ENCODE data around the gene SIM1.

Gene SIM1

GRCh38 chr6:100490065-100490464 is 25.3 kb upstream of the SIM1 start:
- Histone ChIP-seq H3K36me3 (ENCODE audit: control insufficient read depth, insufficient read depth, low read length) (no peaks in the 10 kb centered on the region), H3K27me3 (replicated peaks; ENCODE audit: control insufficient read depth, insufficient read depth, low read length, poor library complexity, severe bottlenecking) (no peaks in the 10 kb centered on the region), H3K9me3 (ENCODE audit: control insufficient read depth, low read length) (no peaks in the 10 kb centered on the region), H3K27ac (ENCODE audit: insufficient read depth, low read length, poor library complexity, severe bottlenecking) (no peak overlapping the region), H3K4me3 (ENCODE audit: insufficient read depth, low read depth, low read length, poor library complexity, severe bottlenecking) (no peak overlapping the region), H3K4me1 (ENCODE audit: control insufficient read depth, insufficient read depth, low read length, poor library complexity, severe bottlenecking) (no peaks in the 10 kb centered on the region)
- no peak for DNase-seq

DNA sequence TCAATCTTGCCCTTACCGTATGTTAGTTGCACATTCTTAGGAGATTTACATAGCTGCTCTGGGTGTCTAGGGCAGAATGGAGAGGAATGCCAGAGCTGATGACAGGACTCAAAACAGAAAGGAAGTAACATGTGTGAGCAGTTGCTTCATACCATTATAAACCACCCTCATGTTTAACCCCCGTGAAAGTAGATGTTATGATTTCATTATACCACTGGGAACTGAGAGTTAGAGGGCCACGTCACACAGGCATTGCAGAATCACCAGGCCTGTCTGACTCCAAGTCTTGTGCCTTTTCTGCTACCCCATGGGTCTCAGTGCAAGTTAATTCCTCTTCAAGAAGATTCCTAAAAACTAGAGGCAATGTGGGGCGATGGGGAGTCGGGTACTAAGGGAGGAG is 23.5 kb upstream of the SIM1 start:
- no peak for DNase-seq
- H3K36me3 ChIP-seq (ENCODE audit: control insufficient read depth, insufficient read depth, low read length): no peaks in the 10 kb centered on the region
- no peaks in the 10 kb centered on the region for H3K4me1 ChIP-seq (ENCODE audit: control insufficient read depth, insufficient read depth, low read length, poor library complexity, severe bottlenecking)
- H3K4me3 ChIP-seq (ENCODE audit: insufficient read depth, low read depth, low read length, poor library complexity, severe bottlenecking): no peak overlapping the region
- H3K27ac ChIP-seq (ENCODE audit: insufficient read depth, low read length, poor library complexity, severe bottlenecking): no peak overlapping the region
- no peaks in the 10 kb centered on the region for H3K27me3 ChIP-seq (replicated peaks; ENCODE audit: control insufficient read depth, insufficient read depth, low read length, poor library complexity, severe bottlenecking)
- H3K9me3 ChIP-seq (ENCODE audit: control insufficient read depth, low read length): no peaks in the 10 kb centered on the region

GRCh38 chr6:100487638-100488037 is 22.9 kb upstream of the SIM1 start:
- Histone ChIP-seq H3K27me3 (replicated peaks; ENCODE audit: control insufficient read depth, insufficient read depth, low read length, poor library complexity, severe bottlenecking) (no peaks in the 10 kb centered on the region), H3K9me3 (ENCODE audit: control insufficient read depth, low read length) (no peaks in the 10 kb centered on the region), H3K4me3 (ENCODE audit: insufficient read depth, low read depth, low read length, poor library complexity, severe bottlenecking) (no peak overlapping the region), H3K36me3 (ENCODE audit: control insufficient read depth, insufficient read depth, low read length) (no peaks in the 10 kb centered on the region), H3K4me1 (ENCODE audit: control insufficient read depth, insufficient read depth, low read length, poor library complexity, severe bottlenecking) (no peaks in the 10 kb centered on the region), H3K27ac (ENCODE audit: insufficient read depth, low read length, poor library complexity, severe bottlenecking) (no peak overlapping the region)
- no peak for DNase-seq

- Histone ChIP-seq H3K4me3 (ENCODE audit: insufficient read depth, low read depth, low read length, poor library complexity, severe bottlenecking) (no peak overlapping the region), H3K4me1 (ENCODE audit: control insufficient read depth, insufficient read depth, low read length, poor library complexity, severe bottlenecking) (no peaks in the 10 kb centered on the region), H3K27ac (ENCODE audit: insufficient read depth, low read length, poor library complexity, severe bottlenecking) (no peak overlapping the region), H3K9me3 (ENCODE audit: control insufficient read depth, low read length) (no peaks in the 10 kb centered on the region), H3K27me3 (replicated peaks; ENCODE audit: control insufficient read depth, insufficient read depth, low read length, poor library complexity, severe bottlenecking) (no peaks in the 10 kb centered on the region), H3K36me3 (ENCODE audit: control insufficient read depth, insufficient read depth, low read length) (no peaks in the 10 kb centered on the region)
- DNase-seq: no peak
Measured at GRCh38 chr6:100485268-100485667, 20.5 kb upstream of the SIM1 start.

DNA sequence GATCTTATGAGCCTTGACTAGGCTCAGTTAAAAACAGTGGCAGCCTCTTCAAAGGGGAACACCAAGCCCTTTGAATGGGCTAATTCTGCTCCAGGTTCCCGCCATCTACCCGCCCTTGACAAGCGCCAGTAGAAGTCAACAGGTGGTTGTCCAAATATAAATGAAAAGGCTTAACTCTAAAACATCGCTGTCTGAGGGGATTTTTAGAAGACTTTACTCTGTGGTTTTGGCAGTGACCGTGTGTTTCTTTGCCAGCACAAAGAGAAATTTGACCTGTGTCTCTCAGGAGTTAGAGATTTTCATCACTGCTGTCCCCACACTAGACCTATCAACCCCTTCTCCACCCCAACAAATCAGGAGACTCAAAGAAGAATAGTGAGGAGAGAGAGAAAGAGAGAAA is 19.8 kb upstream of the SIM1 start:
- Histone ChIP-seq H3K9me3 (ENCODE audit: control insufficient read depth, low read length) (no peaks in the 10 kb centered on the region), H3K27me3 (replicated peaks; ENCODE audit: control insufficient read depth, insufficient read depth, low read length, poor library complexity, severe bottlenecking) (no peaks in the 10 kb centered on the region), H3K27ac (ENCODE audit: insufficient read depth, low read length, poor library complexity, severe bottlenecking) (no peak overlapping the region), H3K4me3 (ENCODE audit: insufficient read depth, low read depth, low read length, poor library complexity, severe bottlenecking) (no peak overlapping the region), H3K36me3 (ENCODE audit: control insufficient read depth, insufficient read depth, low read length) (no peaks in the 10 kb centered on the region), H3K4me1 (ENCODE audit: control insufficient read depth, insufficient read depth, low read length, poor library complexity, severe bottlenecking) (no peaks in the 10 kb centered on the region)
- DNase-seq: no peak

- no peaks in the 10 kb centered on the region for H3K36me3 ChIP-seq (ENCODE audit: control insufficient read depth, insufficient read depth, low read length)
- no peak overlapping the region for H3K4me3 ChIP-seq (ENCODE audit: insufficient read depth, low read depth, low read length, poor library complexity, severe bottlenecking)
- no peaks in the 10 kb centered on the region for H3K4me1 ChIP-seq (ENCODE audit: control insufficient read depth, insufficient read depth, low read length, poor library complexity, severe bottlenecking)
- no peaks in the 10 kb centered on the region for H3K27me3 ChIP-seq (replicated peaks; ENCODE audit: control insufficient read depth, insufficient read depth, low read length, poor library complexity, severe bottlenecking)
- no peaks in the 10 kb centered on the region for H3K9me3 ChIP-seq (ENCODE audit: control insufficient read depth, low read length)
- no peak overlapping the region for H3K27ac ChIP-seq (ENCODE audit: insufficient read depth, low read length, poor library complexity, severe bottlenecking)
- no peak for DNase-seq
Measured at GRCh38 chr6:100482698-100483097, 18.0 kb upstream of the SIM1 start.

DNA sequence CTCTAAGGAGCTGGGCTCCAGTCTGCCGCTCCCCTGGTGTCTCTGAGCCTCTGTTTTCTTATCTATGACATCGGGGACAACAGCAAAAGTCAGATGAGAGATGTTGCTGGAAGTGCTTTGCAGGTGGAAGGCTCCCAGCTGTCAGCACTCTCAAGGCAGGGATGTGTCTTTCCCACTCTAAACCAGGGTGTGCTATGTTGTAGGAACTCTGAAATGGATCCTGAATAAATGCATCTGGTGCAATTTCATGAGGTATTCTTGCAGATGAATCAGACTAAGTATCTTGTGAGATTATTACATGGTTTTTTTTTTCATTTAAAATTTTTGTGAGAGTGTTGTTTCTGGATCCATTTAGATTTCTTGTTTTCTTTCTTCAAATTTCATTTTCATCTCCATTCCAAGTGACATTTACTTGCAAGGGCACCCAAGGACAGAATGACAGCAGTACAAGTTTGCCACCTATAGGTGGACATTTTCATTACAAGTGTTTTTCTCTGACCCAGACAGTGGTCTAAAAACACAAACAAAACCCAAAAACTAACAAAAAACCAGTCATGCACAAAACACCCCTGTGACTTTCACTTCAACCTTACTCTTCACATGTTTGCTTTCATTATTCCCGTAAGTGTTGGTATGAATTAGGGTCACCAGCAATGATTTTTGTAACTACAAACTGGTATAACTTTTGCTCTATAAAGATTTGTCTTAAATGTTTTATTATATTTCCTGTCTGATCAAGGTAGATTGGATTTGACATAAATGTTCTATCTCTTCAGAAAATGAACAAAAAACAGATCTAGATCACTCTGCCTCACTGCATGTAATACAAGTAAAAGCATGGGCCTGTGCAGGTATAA is 14.7 kb upstream of the SIM1 start:
- no peak overlapping the region for H3K27ac ChIP-seq (ENCODE audit: insufficient read depth, low read length, poor library complexity, severe bottlenecking)
- no peaks in the 10 kb centered on the region for H3K9me3 ChIP-seq (ENCODE audit: control insufficient read depth, low read length)
- no peak for DNase-seq
- H3K4me3 ChIP-seq (ENCODE audit: insufficient read depth, low read depth, low read length, poor library complexity, severe bottlenecking): no peak overlapping the region
- H3K36me3 ChIP-seq (ENCODE audit: control insufficient read depth, insufficient read depth, low read length): no peaks in the 10 kb centered on the region
- H3K27me3 ChIP-seq (replicated peaks; ENCODE audit: control insufficient read depth, insufficient read depth, low read length, poor library complexity, severe bottlenecking): no peaks in the 10 kb centered on the region
- H3K4me1 ChIP-seq (ENCODE audit: control insufficient read depth, insufficient read depth, low read length, poor library complexity, severe bottlenecking): no peaks in the 10 kb centered on the region

DNA sequence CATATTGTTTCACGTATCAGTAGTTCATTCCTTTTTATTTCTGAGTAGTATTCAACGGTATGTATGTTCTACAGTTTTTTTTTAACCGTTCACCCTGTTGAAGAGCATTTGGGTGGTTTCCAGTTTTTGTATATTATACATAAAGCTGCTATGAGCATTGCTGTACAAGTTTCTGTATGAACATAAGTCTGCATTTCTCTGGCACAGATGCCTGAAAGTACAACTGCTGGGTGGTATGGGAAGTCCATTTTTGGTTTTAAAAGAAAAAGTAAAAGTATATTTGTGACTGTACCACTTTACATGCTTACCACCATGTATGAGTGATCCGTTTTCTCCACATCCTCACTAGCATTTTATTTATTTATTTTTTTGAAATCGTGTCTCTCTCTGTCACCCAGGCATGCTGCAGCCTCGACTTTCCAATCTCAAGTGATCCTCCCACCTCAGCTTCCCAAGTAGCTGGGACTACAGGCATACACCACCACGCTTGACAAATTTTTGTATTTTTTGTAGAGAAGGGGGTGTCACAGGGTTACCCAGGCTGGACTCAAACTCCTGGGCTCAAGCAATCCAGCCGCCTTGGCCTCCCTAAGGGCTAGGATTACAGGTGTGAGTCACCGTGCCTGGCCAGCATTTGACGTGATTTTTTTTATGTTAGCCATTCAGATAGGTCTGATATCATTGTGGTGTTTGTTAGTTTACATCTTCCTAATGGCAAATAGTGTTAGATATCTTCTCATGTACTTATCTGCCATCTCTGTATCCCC is 11.0 kb upstream of the SIM1 start:
- Histone ChIP-seq H3K9me3 (ENCODE audit: control insufficient read depth, low read length) (no peaks in the 10 kb centered on the region), H3K27ac (ENCODE audit: insufficient read depth, low read length, poor library complexity, severe bottlenecking) (no peak overlapping the region), H3K4me1 (ENCODE audit: control insufficient read depth, insufficient read depth, low read length, poor library complexity, severe bottlenecking) (no peaks in the 10 kb centered on the region), H3K4me3 (ENCODE audit: insufficient read depth, low read depth, low read length, poor library complexity, severe bottlenecking) (no peak overlapping the region), H3K36me3 (ENCODE audit: control insufficient read depth, insufficient read depth, low read length) (no peaks in the 10 kb centered on the region), H3K27me3 (replicated peaks; ENCODE audit: control insufficient read depth, insufficient read depth, low read length, poor library complexity, severe bottlenecking) (peaks cover 5% of the 10 kb centered on the region)
- no peak for DNase-seq

DNA sequence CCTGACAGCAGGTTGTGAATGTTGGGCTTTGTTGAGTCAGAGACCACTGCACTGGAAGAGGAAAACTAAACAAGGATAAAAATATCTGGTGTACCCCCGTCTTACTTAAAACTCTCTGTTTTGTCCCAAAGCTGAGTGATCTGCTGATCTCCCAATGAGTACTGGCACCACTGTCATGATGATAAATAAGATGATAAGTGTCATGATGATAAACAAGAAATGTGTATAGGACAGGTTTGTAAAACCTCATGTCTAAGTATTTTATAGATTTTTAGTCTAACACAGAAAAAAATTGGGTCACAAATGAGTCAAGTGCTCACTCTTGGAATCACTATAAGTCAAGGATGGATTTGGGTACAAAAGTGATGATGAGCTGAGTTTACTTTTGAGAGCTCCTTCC is 8.5 kb upstream of the SIM1 start:
- no peak for DNase-seq
- Histone ChIP-seq H3K4me1 (ENCODE audit: control insufficient read depth, insufficient read depth, low read length, poor library complexity, severe bottlenecking) (no peaks in the 10 kb centered on the region), H3K9me3 (ENCODE audit: control insufficient read depth, low read length) (no peaks in the 10 kb centered on the region), H3K4me3 (ENCODE audit: insufficient read depth, low read depth, low read length, poor library complexity, severe bottlenecking) (no peak overlapping the region), H3K36me3 (ENCODE audit: control insufficient read depth, insufficient read depth, low read length) (no peaks in the 10 kb centered on the region), H3K27me3 (replicated peaks; ENCODE audit: control insufficient read depth, insufficient read depth, low read length, poor library complexity, severe bottlenecking) (peaks cover 17% of the 10 kb centered on the region), H3K27ac (ENCODE audit: insufficient read depth, low read length, poor library complexity, severe bottlenecking) (no peak overlapping the region)

GRCh38 chr6:100472674-100473073 is 8.0 kb upstream of the SIM1 start:
- Histone ChIP-seq H3K4me1 (ENCODE audit: control insufficient read depth, insufficient read depth, low read length, poor library complexity, severe bottlenecking) (no peaks in the 10 kb centered on the region), H3K36me3 (ENCODE audit: control insufficient read depth, insufficient read depth, low read length) (no peaks in the 10 kb centered on the region), H3K27ac (ENCODE audit: insufficient read depth, low read length, poor library complexity, severe bottlenecking) (no peak overlapping the region), H3K27me3 (replicated peaks; ENCODE audit: control insufficient read depth, insufficient read depth, low read length, poor library complexity, severe bottlenecking) (peaks cover 22% of the 10 kb centered on the region), H3K9me3 (ENCODE audit: control insufficient read depth, low read length) (no peaks in the 10 kb centered on the region), H3K4me3 (ENCODE audit: insufficient read depth, low read depth, low read length, poor library complexity, severe bottlenecking) (no peak overlapping the region)
- DNase-seq: no peak

Measured in effector memory CD4-positive, alpha-beta T cell (primary cell).